DMS79 treated with DMSO at 0.1 percent for 48 hours (cell line): ENCODE results near the gene TENM4.
"Not testable (repeated sequence)": the region's sequence is repeated elsewhere in the genome, so short reads cannot be mapped to it uniquely, and the experiment has no call there.

Experiments used
- DNase-seq: peaks from one replicate; lab custom pipeline; 2025; lab: John Stamatoyannopoulos, UW

Gene TENM4

DNA sequence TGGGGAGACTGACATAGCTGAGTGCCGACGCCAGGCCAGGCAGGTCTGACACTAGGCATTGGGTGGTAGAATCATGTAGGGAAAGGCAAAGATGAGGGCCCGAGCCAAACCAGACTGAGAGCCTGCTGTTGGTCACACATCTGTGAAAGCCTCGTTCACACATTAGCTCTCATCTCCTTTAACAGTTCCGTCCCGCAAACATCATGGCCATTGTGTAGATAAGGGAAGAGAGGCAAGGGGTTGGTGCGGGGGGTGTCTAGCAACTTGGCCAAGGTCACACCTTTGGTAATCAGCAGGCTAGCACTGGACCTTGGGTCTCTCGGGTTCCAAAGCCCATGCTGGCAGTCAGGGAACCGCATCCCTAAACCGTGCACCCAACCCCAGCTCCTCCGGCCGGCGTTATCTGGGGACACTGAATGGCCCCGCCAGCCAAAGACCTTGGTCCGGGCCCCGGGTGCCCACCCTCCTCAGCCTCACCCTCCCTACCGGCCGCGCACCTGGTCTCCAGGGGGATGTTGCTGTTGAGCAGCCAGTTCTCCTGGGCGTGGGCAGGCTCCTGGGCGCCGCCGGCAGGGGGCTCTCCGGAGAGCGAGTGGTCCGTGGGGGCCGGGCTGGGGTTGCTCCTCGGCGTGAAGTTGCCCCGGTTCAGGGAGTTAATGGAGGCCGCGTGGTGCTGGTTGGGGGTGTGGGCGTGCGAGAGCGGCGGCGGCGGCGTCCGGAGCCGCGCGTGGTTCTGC is 537.9 kb downstream of the TENM4 start:
- DNase-seq: no peak

GRCh38 chr11:78901831-78902230 is 539.0 kb downstream of the TENM4 start:
- DNase-seq: no peak

DNA sequence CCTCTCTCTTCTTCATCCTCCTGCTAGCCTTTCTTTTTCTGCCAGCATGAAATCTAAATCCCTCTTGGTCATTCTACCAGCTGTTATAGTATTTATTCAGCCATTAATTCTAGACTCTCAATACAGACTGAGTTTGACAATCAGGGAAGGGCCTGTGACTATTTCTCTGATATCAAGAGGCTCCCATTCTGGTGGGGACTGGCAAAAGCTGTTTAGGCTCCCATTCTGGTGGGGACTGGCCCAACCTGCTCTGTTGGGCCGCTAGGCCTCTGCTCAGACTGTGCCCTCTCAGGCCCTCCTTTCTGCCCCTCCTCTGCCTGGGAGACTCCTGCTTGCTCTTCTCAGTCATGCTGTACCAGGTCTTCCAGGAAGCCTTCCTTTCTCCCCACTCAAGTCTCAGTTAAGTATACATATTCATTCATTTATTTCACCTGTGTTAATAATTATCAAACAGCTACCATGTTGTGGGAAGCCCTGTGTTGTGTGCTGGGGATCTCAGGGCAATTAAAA is 542.5 kb downstream of the TENM4 start:
- no peak for DNase-seq

DNA sequence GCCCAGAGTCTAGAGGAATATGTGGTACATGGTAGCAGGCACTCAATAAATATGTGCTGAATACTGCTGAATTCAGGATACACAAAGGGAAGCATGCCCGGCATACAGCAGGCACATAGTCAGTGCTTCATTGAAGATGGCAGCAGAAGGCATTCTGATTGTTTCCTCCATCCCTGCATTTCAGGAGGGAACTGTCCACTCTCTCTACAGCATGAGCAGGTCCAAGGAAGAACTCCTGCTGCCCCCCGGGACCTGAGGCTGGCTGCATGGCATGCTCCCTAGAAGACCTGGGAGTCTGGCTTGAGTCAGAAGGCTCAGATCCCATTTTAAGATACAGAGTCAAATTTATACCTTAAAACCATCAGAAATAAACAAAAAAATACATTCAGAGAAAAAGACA is 546.8 kb downstream of the TENM4 start:
- no peak for DNase-seq

- DNase-seq: no peak
These were observed 551.1 kb downstream of the TENM4 start for GRCh38 chr11:78889698-78890097.

- no peak for DNase-seq
These were observed 554.2 kb downstream of the TENM4 start for GRCh38 chr11:78886616-78887015.

GRCh38 chr11:78884761-78885160 is 556.1 kb downstream of the TENM4 start:
- DNase-seq: no peak

GRCh38 chr11:78883506-78883905 is 557.3 kb downstream of the TENM4 start:
- DNase-seq: no peak

- not testable (repeated sequence) for DNase-seq
These were observed 561.5 kb downstream of the TENM4 start for GRCh38 chr11:78879094-78879980.

- no peak for DNase-seq
These were observed 562.2 kb downstream of the TENM4 start for GRCh38 chr11:78878631-78879030.

GRCh38 chr11:78876676-78877075 is 564.2 kb downstream of the TENM4 start:
- DNase-seq: no peak

- no peak for DNase-seq
These were observed 570.2 kb downstream of the TENM4 start for GRCh38 chr11:78870655-78871054.

DNA sequence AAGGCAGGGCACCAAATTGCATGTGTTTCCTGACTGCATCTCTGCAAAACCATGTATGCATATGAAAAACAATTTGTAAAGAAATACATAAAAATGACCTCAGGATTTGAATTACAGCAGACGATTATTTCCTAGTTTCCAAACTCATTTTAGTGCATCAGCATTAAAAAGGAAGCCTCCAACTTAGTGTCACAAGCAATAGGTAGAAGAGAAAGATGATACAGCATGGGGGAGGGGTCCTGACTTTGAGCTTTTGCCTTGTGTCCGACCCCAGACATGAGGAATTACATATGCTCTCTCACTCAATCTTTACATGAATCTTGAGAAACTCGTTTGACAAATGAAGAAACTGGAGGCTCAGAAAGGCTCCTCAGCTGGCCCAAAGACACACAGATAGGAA is 571.5 kb downstream of the TENM4 start:
- DNase-seq: no peak

DNA sequence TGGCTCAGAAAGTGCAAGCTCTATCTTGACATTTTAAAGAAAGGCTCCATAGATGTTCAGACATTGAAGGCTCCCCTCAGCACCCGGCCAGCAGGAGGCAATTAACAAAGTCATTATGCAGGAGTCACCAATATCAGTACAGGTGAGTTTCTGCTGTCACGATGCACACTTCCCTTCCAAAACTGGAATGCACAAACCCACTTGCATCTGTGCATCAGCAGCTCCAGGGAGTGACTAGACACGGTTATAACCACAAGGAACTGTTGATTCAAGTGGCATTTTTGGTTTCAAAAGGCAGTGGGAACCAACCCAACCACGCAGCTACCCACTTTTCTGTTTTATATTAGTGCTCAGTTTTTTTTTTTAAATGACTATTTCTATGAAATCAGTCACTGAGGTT is 572.3 kb downstream of the TENM4 start:
- DNase-seq: no peak

GRCh38 chr11:78860720-78861422 is 580.0 kb downstream of the TENM4 start:
- no peak for DNase-seq

GRCh38 chr11:78857688-78858087 is 583.1 kb downstream of the TENM4 start:
- DNase-seq: no peak

GRCh38 chr11:78856211-78856610 is 584.6 kb downstream of the TENM4 start:
- no peak for DNase-seq

DNA sequence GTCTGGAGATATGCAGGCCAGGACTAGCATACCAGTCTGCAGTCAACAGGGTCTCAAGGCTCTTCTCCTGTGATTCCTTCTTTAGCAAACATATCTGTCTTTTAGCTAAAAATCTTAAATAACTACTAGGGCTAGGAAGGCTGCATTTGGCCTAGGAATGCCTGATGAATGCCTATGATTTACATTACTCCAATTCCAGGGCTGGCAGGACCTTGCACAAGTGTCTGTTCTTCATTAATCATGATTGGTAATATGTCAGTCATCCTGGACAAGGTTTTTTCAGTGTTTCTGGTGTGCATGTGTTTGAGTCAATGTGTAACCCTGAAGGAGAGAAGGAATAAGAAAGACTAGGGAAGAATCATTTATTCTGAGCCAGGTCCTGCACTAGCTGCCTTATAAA is 585.7 kb downstream of the TENM4 start:
- DNase-seq: no peak

DNA sequence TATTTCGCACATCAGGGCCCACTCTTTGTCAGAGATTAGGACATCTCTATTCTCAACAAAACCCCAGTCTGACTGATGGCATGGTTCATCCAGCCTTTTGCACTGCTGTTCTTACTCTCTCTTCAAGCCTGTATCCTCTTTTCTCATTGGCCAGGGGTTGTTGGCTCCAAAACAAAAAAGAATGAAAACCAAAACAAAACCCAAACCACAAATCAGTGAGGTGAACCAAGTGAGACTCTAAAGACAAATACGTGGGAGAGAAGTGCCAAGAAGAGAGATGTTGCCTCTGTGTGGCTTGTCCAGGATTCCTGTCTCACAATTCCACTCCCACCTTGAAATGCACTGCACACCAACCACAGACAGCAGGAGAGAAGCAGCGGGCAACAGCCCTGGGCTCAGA is 587.3 kb downstream of the TENM4 start:
- no peak for DNase-seq

- DNase-seq: no peak
These were observed 588.8 kb downstream of the TENM4 start for GRCh38 chr11:78851878-78852586.

DNA sequence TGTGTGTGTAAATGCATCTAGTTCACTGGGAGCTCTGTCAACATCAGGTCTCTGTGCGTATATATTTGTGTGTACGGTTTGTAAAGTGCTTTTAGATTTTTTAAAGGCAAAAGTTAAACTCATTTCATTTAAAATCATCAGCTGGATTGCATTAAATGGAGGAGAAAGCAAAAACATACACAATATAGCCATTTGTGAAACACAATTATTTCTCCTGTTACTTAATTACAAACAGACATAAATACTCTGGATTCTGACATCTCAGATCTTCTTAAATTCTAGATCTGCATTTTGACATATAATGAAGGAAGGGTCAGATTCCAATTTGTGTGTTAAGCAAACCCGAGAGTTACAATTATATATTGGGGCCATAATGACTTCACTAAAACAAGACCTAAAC is 590.8 kb downstream of the TENM4 start:
- no peak for DNase-seq

DNA sequence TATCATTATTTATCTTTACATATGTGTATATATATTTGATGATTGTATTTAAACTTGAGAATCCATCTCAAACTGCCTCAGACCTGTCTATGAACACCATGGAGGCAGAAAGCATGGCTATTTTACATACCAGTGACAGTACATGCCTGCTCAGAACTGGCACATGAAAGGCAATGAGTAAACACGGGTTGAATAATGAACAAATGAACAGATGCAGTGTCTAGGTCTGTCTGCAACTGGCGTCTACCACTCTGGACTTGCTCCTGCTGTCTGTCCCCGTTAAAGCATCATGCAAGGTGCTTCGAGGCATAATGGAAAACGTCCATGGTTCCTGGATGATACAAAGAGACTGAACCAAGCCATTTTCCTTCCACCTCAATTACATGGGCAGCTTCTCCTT is 594.6 kb downstream of the TENM4 start:
- DNase-seq: no peak
